Neural progenitor cell (in vitro differentiated cells): Measurements from ENCODE around the gene TTC38. TPM values are rescaled to one million over a fixed set of nuclear protein-coding genes. Genes with fewer than 3 reads are reported as not detected.

Source experiments
- DNase-seq: peaks from one replicate; pipeline ENCODE4 v3.0.0-alpha.2; 2016; ENCODE audit warnings: low spot score
- H2AFZ ChIP-seq: fragments of 200-600 bp; sonication (generic); replicated peaks from 2 replicates; pipeline ENCODE4 v1.6.1; 2016; ENCODE audit warnings: antibody characterized with exemption
- H3F3A ChIP-seq: fragments of 200-600 bp; sonication (generic); 2 replicates; pipeline ENCODE4 v1.6.1; 2016; ENCODE audit warnings: antibody characterized with exemption, low read depth
- H3K27ac ChIP-seq: fragments of 200-600 bp; sonication (generic); 2 replicates; pipeline ENCODE4 v1.5.1; 2016; ENCODE audit warnings: mild to moderate bottlenecking
- H3K27me3 ChIP-seq: fragments of 200-600 bp; sonication (generic); 2 replicates; pipeline ENCODE4 v1.6.1; 2016; ENCODE audit warnings: mild to moderate bottlenecking, moderate library complexity
- H3K36me3 ChIP-seq: fragments of 200-600 bp; sonication (generic); 2 replicates; pipeline ENCODE4 v1.5.1; 2016
- H3K4me1 ChIP-seq: fragments of 200-600 bp; sonication (generic); 2 replicates; pipeline ENCODE4 v1.6.1; 2016; ENCODE audit warnings: mixed run types
- H3K4me2 ChIP-seq: fragments of 200-600 bp; sonication (generic); 2 replicates; pipeline ENCODE4 v1.6.1; 2016
- H3K4me3 ChIP-seq: fragments of 200-600 bp; sonication (generic); 2 replicates; pipeline ENCODE4 v1.5.1; 2016
- H3K79me2 ChIP-seq: fragments of 200-600 bp; sonication (generic); 2 replicates; pipeline ENCODE4 v1.6.1; 2016; ENCODE audit warnings: low read depth
- H3K9ac ChIP-seq: fragments of 200-600 bp; sonication (generic); 2 replicates; pipeline ENCODE4 v1.6.1; 2016
- H3K9me3 ChIP-seq: fragments of 200-600 bp; sonication (generic); 2 replicates; pipeline ENCODE4 v1.5.1; 2016; ENCODE audit warnings: low read depth
- H4K20me1 ChIP-seq: fragments of 200-600 bp; sonication (generic); 2 replicates; pipeline ENCODE4 v1.6.1; 2016; ENCODE audit warnings: low read depth
- H3K27ac Mint-ChIP-seq: 3 replicates; pipeline ENCODE4 v1.8.0; 2021; ENCODE audit warnings: mixed read lengths
- H3K27me3 Mint-ChIP-seq: 2 replicates; pipeline ENCODE4 v1.8.0; 2022; ENCODE audit warnings: low read depth, mild to moderate bottlenecking, inconsistent platforms, moderate library complexity, mixed read lengths; ENCODE audit not compliant: insufficient read depth
- H3K36me3 Mint-ChIP-seq: 3 replicates; pipeline ENCODE4 v1.8.0; 2021; ENCODE audit warnings: mixed read lengths
- H3K4me1 Mint-ChIP-seq: 3 replicates; pipeline ENCODE4 v1.8.0; 2021; ENCODE audit warnings: mixed read lengths
- H3K4me3 Mint-ChIP-seq: 3 replicates; pipeline ENCODE4 v1.8.0; 2021; ENCODE audit warnings: mild to moderate bottlenecking, moderate library complexity, mixed read lengths
- H3K9me3 Mint-ChIP-seq: 3 replicates; pipeline ENCODE4 v1.8.0; 2020; ENCODE audit warnings: mixed read lengths
- EZH2 ChIP-seq: fragments of 200-600 bp; sonication (generic); IDR thresholded peaks from 2 replicates; pipeline ENCODE4 v1.6.1; 2017; ENCODE audit warnings: antibody characterized with exemption, mild to moderate bottlenecking, moderate library complexity
- EZH2phosphoT487 ChIP-seq: fragments of 200-600 bp; sonication (generic); IDR thresholded peaks from 2 replicates; pipeline ENCODE4 v1.6.1; 2017; ENCODE audit warnings: antibody characterized with exemption
- total RNA-seq: library from RNA; depleted of rRNA; stranded (reverse); fragments of >200 nt; gene quantifications from 2 replicates; pipeline ENCODE4 v1.2.3, GENCODE V29; 2015; ENCODE audit warnings: low replicate concordance
- TF ChIP-seq, protein P1 (sequence below): fragments of 200-600 bp; sonication (generic); IDR thresholded peaks from 2 replicates; pipeline ENCODE4 v1.5.1; 2017; ENCODE audit warnings: antibody characterized with exemption, mild to moderate bottlenecking

The TTC38 gene
- total RNA-seq, 1 donor from 2014 or later = 41.0 TPM

DNA sequence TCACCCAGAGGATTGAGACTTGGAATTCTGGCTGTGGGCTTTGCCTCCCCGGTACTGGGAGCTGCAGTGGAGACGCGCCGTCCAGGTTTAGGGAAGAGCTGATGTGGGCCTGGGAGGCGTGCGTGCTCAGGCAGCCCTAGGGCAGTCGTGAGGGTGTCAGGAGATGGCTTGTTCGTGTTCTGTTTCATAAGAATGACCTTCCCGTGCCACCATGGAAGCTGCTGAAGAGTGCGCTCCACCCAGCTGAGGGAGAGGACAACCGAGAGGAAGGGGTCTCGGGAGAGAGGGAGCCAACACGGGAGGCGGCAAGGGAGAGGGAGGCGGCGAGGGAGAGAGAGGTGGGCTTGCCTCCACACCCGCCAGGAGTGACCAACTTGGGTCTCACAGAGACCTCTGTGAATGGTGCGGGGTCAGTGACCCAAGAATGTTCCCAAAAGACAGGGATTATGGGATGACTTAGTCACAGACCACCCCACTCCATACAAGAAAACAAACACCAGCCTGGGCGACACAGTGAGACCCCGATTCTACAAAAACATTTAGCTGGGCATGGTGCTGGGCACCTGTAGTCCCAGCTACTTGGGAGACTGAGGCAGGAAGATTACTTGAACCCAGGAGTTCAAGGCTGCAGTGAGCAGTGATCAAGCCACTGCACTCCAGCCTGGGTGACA is 53.0 kb downstream of the TTC38 start:
- Histone ChIP-seq H3K4me1 (no peaks in the 10 kb centered on the region), H3K79me2 (no peaks in the 10 kb centered on the region), H3K4me2 (no peak overlapping the region), H3K27me3 (no peaks in the 10 kb centered on the region), H3K27ac (no peak overlapping the region), H2AFZ (no peak overlapping the region), H3K4me3 (no peak overlapping the region), H3K9ac (no peak overlapping the region), H4K20me1 (no peaks in the 10 kb centered on the region), H3K9me3 (no peaks in the 10 kb centered on the region), H3F3A (no peaks in the 10 kb centered on the region), H3K36me3 (no peaks in the 10 kb centered on the region)
- H3K27me3 Mint-ChIP-seq = peaks cover 2% of the 10 kb centered on the region
- no peaks in the 10 kb centered on the region for H3K4me1 Mint-ChIP-seq
- H3K36me3 Mint-ChIP-seq = peaks cover 36% of the 10 kb centered on the region
- TF ChIP-seq EZH2 (no peak), EZH2phosphoT487 (no peak)
- TF ChIP-seq, protein P1, sequence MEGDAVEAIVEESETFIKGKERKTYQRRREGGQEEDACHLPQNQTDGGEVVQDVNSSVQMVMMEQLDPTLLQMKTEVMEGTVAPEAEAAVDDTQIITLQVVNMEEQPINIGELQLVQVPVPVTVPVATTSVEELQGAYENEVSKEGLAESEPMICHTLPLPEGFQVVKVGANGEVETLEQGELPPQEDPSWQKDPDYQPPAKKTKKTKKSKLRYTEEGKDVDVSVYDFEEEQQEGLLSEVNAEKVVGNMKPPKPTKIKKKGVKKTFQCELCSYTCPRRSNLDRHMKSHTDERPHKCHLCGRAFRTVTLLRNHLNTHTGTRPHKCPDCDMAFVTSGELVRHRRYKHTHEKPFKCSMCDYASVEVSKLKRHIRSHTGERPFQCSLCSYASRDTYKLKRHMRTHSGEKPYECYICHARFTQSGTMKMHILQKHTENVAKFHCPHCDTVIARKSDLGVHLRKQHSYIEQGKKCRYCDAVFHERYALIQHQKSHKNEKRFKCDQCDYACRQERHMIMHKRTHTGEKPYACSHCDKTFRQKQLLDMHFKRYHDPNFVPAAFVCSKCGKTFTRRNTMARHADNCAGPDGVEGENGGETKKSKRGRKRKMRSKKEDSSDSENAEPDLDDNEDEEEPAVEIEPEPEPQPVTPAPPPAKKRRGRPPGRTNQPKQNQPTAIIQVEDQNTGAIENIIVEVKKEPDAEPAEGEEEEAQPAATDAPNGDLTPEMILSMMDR = no peak
- peaks cover 1% of the 10 kb centered on the region for H3K9me3 Mint-ChIP-seq
- DNase-seq = no peak
- peak overlapping the region; percentile 68 for H3K27ac Mint-ChIP-seq
- H3K4me3 Mint-ChIP-seq = no peak overlapping the region

DNA sequence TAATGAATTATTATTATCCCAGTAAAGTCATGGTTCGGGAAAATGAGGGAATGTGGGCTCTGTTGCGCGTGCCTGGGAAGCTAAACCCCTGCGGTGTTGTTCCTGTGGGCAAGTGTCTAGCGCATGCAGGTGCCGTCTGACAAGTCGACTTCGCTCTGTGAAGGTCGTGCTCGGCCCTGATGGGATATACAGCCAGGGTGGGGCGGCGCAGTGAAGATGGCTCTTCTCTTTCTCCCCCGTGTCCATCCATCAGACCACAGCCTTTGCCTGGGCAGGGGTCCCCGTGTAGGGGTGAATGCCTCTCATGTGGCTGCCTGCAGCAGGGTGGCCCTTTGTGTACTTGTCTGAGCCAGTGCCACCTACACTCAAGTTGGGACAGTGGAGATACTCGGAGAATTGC is 54.9 kb downstream of the TTC38 start:
- no peak for DNase-seq
- Histone ChIP-seq H2AFZ (no peak overlapping the region), H3K4me2 (no peak overlapping the region), H3K79me2 (no peaks in the 10 kb centered on the region), H4K20me1 (no peaks in the 10 kb centered on the region), H3F3A (no peaks in the 10 kb centered on the region), H3K4me3 (no peak overlapping the region), H3K27me3 (no peaks in the 10 kb centered on the region), H3K9ac (no peak overlapping the region), H3K4me1 (no peaks in the 10 kb centered on the region), H3K27ac (no peak overlapping the region), H3K9me3 (no peaks in the 10 kb centered on the region), H3K36me3 (peaks cover 4% of the 10 kb centered on the region)
- peaks cover 2% of the 10 kb centered on the region for H3K27me3 Mint-ChIP-seq
- H3K4me3 Mint-ChIP-seq = no peak overlapping the region
- H3K27ac Mint-ChIP-seq = no peak overlapping the region
- TF ChIP-seq, protein P1 = no peak
- no peak for TF ChIP-seq EZH2
- no peak for TF ChIP-seq EZH2phosphoT487
- peaks cover 38% of the 10 kb centered on the region for H3K36me3 Mint-ChIP-seq
- H3K9me3 Mint-ChIP-seq = peaks cover 1% of the 10 kb centered on the region
- no peaks in the 10 kb centered on the region for H3K4me1 Mint-ChIP-seq

DNA sequence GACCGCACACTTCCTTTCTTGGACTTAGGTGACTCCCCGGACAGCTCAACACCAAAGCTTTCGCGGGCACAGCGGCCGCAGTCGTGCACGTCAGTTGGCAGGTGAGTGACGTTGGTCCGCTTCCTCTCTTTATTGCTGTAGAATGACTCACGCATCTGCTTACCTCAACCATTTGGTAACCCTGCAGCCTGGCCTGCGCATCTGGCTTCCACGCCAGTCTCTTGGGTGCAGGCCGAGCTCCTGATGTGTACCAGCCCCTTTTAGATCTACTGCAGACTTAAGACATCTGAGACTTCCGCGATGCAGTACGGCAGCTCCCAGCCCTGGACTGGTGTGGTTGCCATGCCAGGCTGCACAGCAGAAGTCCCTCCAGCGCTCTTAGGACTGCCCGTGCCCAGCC is 55.4 kb downstream of the TTC38 start:
- H3K36me3 ChIP-seq = peaks cover 4% of the 10 kb centered on the region
- H3K4me3 ChIP-seq = no peak overlapping the region
- Mint-ChIP-seq H3K27ac (peak overlapping the region; percentile 39), H3K4me1 (no peaks in the 10 kb centered on the region), H3K36me3 (peaks cover 34% of the 10 kb centered on the region), H3K27me3 (peaks cover 2% of the 10 kb centered on the region), H3K9me3 (peaks cover 1% of the 10 kb centered on the region), H3K4me3 (no peak overlapping the region)
- H3K9me3 ChIP-seq = no peaks in the 10 kb centered on the region
- H3K9ac ChIP-seq = no peak overlapping the region
- no peak for TF ChIP-seq EZH2phosphoT487
- TF ChIP-seq, protein P1 = no peak
- TF ChIP-seq EZH2 = no peak
- H3K27ac ChIP-seq = no peak overlapping the region
- H3K27me3 ChIP-seq = no peaks in the 10 kb centered on the region
- no peak overlapping the region for H3K4me2 ChIP-seq
- H4K20me1 ChIP-seq = no peaks in the 10 kb centered on the region
- H2AFZ ChIP-seq = no peak overlapping the region
- no peaks in the 10 kb centered on the region for H3F3A ChIP-seq
- DNase-seq = no peak
- no peaks in the 10 kb centered on the region for H3K79me2 ChIP-seq
- no peaks in the 10 kb centered on the region for H3K4me1 ChIP-seq
